ENCODE data around the gene MRPL38. TPM values are rescaled to one million over a fixed set of nuclear protein-coding genes. Genes with fewer than 3 reads are reported as not detected.
A peak's percentile ranks its signal among the peaks of the same experiment; 100 is the strongest.

MRPL38 gene
- total RNA-seq, 6 experiments from 2014 or later = 46.1 to 79.8 (median 57.3) TPM

- no peak for DNase-seq
- H3K4me3 ChIP-seq = no peak overlapping the region
- no peak for ATAC-seq
- H3K27ac ChIP-seq = no peak overlapping the region
- WGBS (ENCODE audit: insufficient coverage, low coverage, low lambda C conversion rate, missing lambda C conversion rate) = 100% methylated on average over 2 of the region's 18 CpGs
- H3K27me3 ChIP-seq = no peaks in the 10 kb centered on the region
- TF ChIP-seq CTCF (IDR thresholded peaks at IDR 0.05) (no peak), POLR2A (IDR thresholded peaks at IDR 0.05) (no peak)
- H3K36me3 ChIP-seq = peaks cover 0 to 38% (median 13%) of the 10 kb centered on the region in 4 donors
- no peaks in the 10 kb centered on the region for H3K9me3 ChIP-seq
- H3K4me1 ChIP-seq = peaks cover 0 to 35% (median 6%) of the 10 kb centered on the region in 4 donors
- intact Hi-C loops (cut with DNase I) = no loop called here
Observed at GRCh38 chr17:75901727-75902126, 3.0 kb downstream of the MRPL38 start.

- DNase-seq (peak in 1 of 3 donors; percentile 48), ATAC-seq (no peak)
- TF ChIP-seq CTCF (IDR thresholded peaks at IDR 0.05) = no peak
- no peak for TF ChIP-seq POLR2A (IDR thresholded peaks at IDR 0.05)
- Histone ChIP-seq H3K36me3 (peaks cover 0 to 38% (median 13%) of the 10 kb centered on the region in 4 donors), H3K9me3 (no peaks in the 10 kb centered on the region), H3K27ac (no peak overlapping the region), H3K4me3 (no peak overlapping the region), H3K4me1 (peaks cover 0 to 37% (median 6%) of the 10 kb centered on the region in 4 donors), H3K27me3 (no peaks in the 10 kb centered on the region)
- WGBS (ENCODE audit: insufficient coverage, low coverage, low lambda C conversion rate, missing lambda C conversion rate) = 78% methylated on average over 3 of the region's 13 CpGs
- intact Hi-C loops (cut with DNase I) = no loop called here
Observed at GRCh38 chr17:75900691-75901533, 3.8 kb downstream of the MRPL38 start.

GRCh38 chr17:75899767-75900468 is 4.8 kb downstream of the MRPL38 start:
- TF ChIP-seq POLR2A (IDR thresholded peaks at IDR 0.05) (no peak), CTCF (IDR thresholded peaks at IDR 0.05) (no peak)
- peaks cover 0 to 36% (median 6%) of the 10 kb centered on the region in 4 donors for H3K4me1 ChIP-seq
- H3K27me3 ChIP-seq = no peaks in the 10 kb centered on the region
- intact Hi-C loops (cut with DNase I) = no loop called here
- ATAC-seq (peak in 1 of 4 donors; percentile 2), DNase-seq (peak in 2 of 3 donors; percentile 74 to 78)
- H3K9me3 ChIP-seq = no peaks in the 10 kb centered on the region
- no peak overlapping the region for H3K27ac ChIP-seq
- peaks cover 0 to 38% (median 13%) of the 10 kb centered on the region in 4 donors for H3K36me3 ChIP-seq
- 71% methylated on average over 5 of the region's 23 CpGs for WGBS (ENCODE audit: insufficient coverage, low coverage, low lambda C conversion rate, missing lambda C conversion rate)
- H3K4me3 ChIP-seq = no peak overlapping the region

- WGBS (ENCODE audit: insufficient coverage, low coverage, low lambda C conversion rate, missing lambda C conversion rate) = 80% methylated on average over 1 of the region's 13 CpGs
- no peaks in the 10 kb centered on the region for H3K27me3 ChIP-seq
- H3K27ac ChIP-seq = no peak overlapping the region
- no peaks in the 10 kb centered on the region for H3K9me3 ChIP-seq
- ATAC-seq = no peak
- intact Hi-C loops (cut with DNase I) = no loop called here
- no peak overlapping the region for H3K4me3 ChIP-seq
- peak in 2 of 3 donors; percentile 49 to 52 for DNase-seq
- H3K36me3 ChIP-seq = peaks cover 0 to 38% (median 13%) of the 10 kb centered on the region in 4 donors
- TF ChIP-seq CTCF (IDR thresholded peaks at IDR 0.05) (no peak), POLR2A (IDR thresholded peaks at IDR 0.05) (no peak)
- H3K4me1 ChIP-seq = peaks cover 0 to 36% (median 6%) of the 10 kb centered on the region in 4 donors
Observed at GRCh38 chr17:75899353-75899752, 5.3 kb downstream of the MRPL38 start.
